HepG2 (cell line): ENCODE data around the gene ATP4A. TPM values are rescaled to one million over a fixed set of nuclear protein-coding genes. Genes with fewer than 3 reads are reported as not detected.

ENCODE experiments used
- BCLAF1 ChIP-seq: fragments of 450-650 bp; IDR thresholded peaks from 2 replicates; pipeline ENCODE4 v1.6.1; 2017; ENCODE audit warnings: mild to moderate bottlenecking
- CEBPG ChIP-seq: IDR thresholded peaks from 2 replicates; pipeline ENCODE4 v1.6.1; 2016
- CENPBD1 ChIP-seq: sonication (generic); formaldehyde crosslinking; IDR thresholded peaks from 2 replicates; pipeline ENCODE4 v1.8.0; 2022; ENCODE audit warnings: missing genetic modification reagents, low read depth, mild to moderate bottlenecking, borderline replicate concordance
- EED ChIP-seq: sonication (generic); formaldehyde crosslinking; IDR thresholded peaks from 2 replicates; pipeline ENCODE4 v1.5.0; 2020; ENCODE audit warnings: mild to moderate bottlenecking, missing genetic modification reagents
- FOXJ3 ChIP-seq: sonication (generic); formaldehyde crosslinking; IDR thresholded peaks from 2 replicates; pipeline ENCODE4 v1.4.0; 2020; ENCODE audit warnings: missing genetic modification reagents, mild to moderate bottlenecking, borderline replicate concordance
- GATAD2A ChIP-seq: IDR thresholded peaks from 2 replicates; pipeline ENCODE4 v1.6.1; 2016
- NFKB2 ChIP-seq: sonication (generic); formaldehyde crosslinking; IDR thresholded peaks from 2 replicates; pipeline ENCODE4 v1.4.0; 2020; ENCODE audit warnings: missing genetic modification reagents, borderline replicate concordance
- NFYC ChIP-seq: IDR thresholded peaks from 2 replicates; pipeline ENCODE4 v1.6.1; 2016; ENCODE audit warnings: missing genetic modification reagents, missing compliant biosample characterization
- PBX3 ChIP-seq: sonication (generic); formaldehyde crosslinking; IDR thresholded peaks from 2 replicates; pipeline ENCODE4 v1.8.1; 2023; ENCODE audit warnings: missing genetic modification reagents, inconsistent platforms, borderline replicate concordance
- RNF2 ChIP-seq: fragments of 450-650 bp; conservative IDR thresholded peaks from 2 replicates; pipeline ENCODE4 v1.6.1; 2016; ENCODE audit warnings: low read depth
- RORA ChIP-seq: sonication (generic); formaldehyde crosslinking; IDR thresholded peaks from 2 replicates; pipeline ENCODE4 v1.5.0; 2020; ENCODE audit warnings: mild to moderate bottlenecking, missing genetic modification reagents, moderate library complexity
- SALL1 ChIP-seq: sonication (generic); formaldehyde crosslinking; IDR thresholded peaks from 2 replicates; pipeline ENCODE4 v1.8.0; 2022; ENCODE audit warnings: mild to moderate bottlenecking, missing genetic modification reagents
- SAP130 ChIP-seq: IDR thresholded peaks from 2 replicates; pipeline ENCODE4 v1.6.1; 2016; ENCODE audit warnings: low read depth
- ZBTB37 ChIP-seq: sonication (generic); formaldehyde crosslinking; IDR thresholded peaks from 2 replicates; pipeline ENCODE4 v1.4.0; 2020; ENCODE audit warnings: mild to moderate bottlenecking, missing genetic modification reagents
- ZMYM4 ChIP-seq: sonication (generic); formaldehyde crosslinking; IDR thresholded peaks from 2 replicates; pipeline ENCODE4 v1.8.1; 2023; ENCODE audit warnings: mild to moderate bottlenecking, missing genetic modification reagents
- ZNF562 ChIP-seq: sonication (generic); formaldehyde crosslinking; IDR thresholded peaks from 2 replicates; pipeline ENCODE4 v1.8.0; 2022; ENCODE audit warnings: missing genetic modification reagents, borderline replicate concordance
- ZNF780A ChIP-seq: sonication (generic); formaldehyde crosslinking; IDR thresholded peaks from 2 replicates; pipeline ENCODE4 v1.8.0; 2022; ENCODE audit warnings: mild to moderate bottlenecking, missing genetic modification reagents, moderate library complexity
- ZSCAN21 ChIP-seq: sonication (generic); formaldehyde crosslinking; IDR thresholded peaks from 2 replicates; pipeline ENCODE4 v1.8.0; 2022; ENCODE audit warnings: mild to moderate bottlenecking, missing genetic modification reagents, moderate library complexity, borderline replicate concordance
- polyA plus RNA-seq, 8 experiments: library from polyadenylated mRNA; depleted of rRNA in 3 of 8; stranded (reverse) in 7 of 8; unstranded in 1 of 8; fragments of >200 nt; fragmentation: Illumina TruSeq in 4 of 8; extraction: Trizol in 4 of 8; gene quantifications; 2 replicates each; pipeline versions ENCODE4 v1.2.1 to v1.2.3, GENCODE V29; 2011 to 2016; ENCODE audit warnings: low read depth in 4 of 8, missing spikeins in 1 of 8, mixed read lengths in 1 of 8; ENCODE audit not compliant: insufficient read depth in 1 of 8
- total RNA-seq, 5 experiments: library from RNA; depleted of rRNA; stranded (reverse); fragments of >200 nt; fragmentation: Illumina TruSeq; extraction: Trizol; gene quantifications; 2 replicates each; pipeline ENCODE4 v1.2.3, GENCODE V29; 2016; ENCODE audit warnings: low read depth in 1 of 5
- TF ChIP-seq, protein P1 (sequence below): sonication (generic); formaldehyde crosslinking; IDR thresholded peaks from 2 replicates; pipeline ENCODE4 v1.8.1; 2023; ENCODE audit warnings: mild to moderate bottlenecking, moderate library complexity, missing genetic modification reagents
- TF ChIP-seq, protein P2 (sequence below), 2 experiments: sonication (generic) in 1 of 2; formaldehyde crosslinking in 1 of 2; IDR thresholded peaks; 2 replicates each; pipeline versions ENCODE4 v1.5.1 to v1.6.1; 2011 to 2020; ENCODE audit warnings: borderline replicate concordance in 1 of 2, low read depth in 1 of 2, low read length in 1 of 2, mild to moderate bottlenecking in 1 of 2, missing genetic modification reagents in 1 of 2, moderate library complexity in 1 of 2

The ATP4A gene
- total and polyA plus RNA-seq, 2 of the 13 experiments (the other 11 are each of a cell fraction or from before 2014, with no cell fraction given): 0.08 to 0.11 TPM

DNA sequence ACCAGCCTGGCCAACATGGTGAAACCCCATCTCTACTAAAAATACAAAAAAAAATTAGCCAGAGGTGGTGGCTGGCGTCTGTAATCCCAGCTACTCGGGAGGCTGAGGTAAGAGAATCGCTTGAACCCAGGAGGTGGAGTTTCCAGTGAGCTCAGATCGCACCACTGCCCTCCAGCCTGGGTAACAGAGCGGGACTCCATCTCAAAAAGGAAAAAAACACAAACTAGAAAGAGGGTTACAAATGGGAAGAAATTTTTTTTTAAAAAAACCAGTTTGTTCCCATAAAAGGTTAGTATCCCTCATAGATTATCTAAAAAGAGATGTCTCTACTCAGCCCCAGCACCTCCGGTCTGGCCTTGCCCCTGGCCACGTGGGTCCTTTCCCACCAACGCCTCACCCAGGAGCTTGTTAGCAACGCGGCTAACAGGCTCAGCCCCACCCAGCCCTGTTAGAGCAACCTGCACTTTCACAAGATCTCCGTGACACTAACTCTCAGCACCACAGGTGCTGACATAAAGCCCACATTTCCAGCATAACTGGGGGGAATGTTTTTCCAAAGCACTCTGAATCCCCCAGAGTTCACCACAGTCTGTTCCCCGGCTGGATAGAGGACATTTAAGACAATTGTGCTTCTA is 54.3 kb downstream of the ATP4A start (continued):
- TF ChIP-seq RNF2 (no peak), NFYC (CRISPR knock-in tag) (no peak), FOXJ3 (CRISPR knock-in tag) (no peak), RORA (CRISPR knock-in tag) (no peak), BCLAF1 (no peak), PBX3 (CRISPR knock-in tag) (no peak), ZNF562 (CRISPR knock-in tag) (no peak), ZBTB37 (CRISPR knock-in tag) (no peak), SAP130 (CRISPR knock-in tag) (peak; percentile 85), GATAD2A (CRISPR knock-in tag) (0 out of 2 replicates have a peak, but pooled peaks have one; percentile 26), ZNF780A (CRISPR knock-in tag) (no peak), ZMYM4 (CRISPR knock-in tag) (no peak), ZSCAN21 (CRISPR knock-in tag) (no peak), CEBPG (CRISPR knock-in tag) (no peak), NFKB2 (CRISPR knock-in tag) (no peak), SALL1 (peak; percentile 48), CENPBD1 (no peak), EED (CRISPR knock-in tag) (no peak)
- TF ChIP-seq, protein P1, sequence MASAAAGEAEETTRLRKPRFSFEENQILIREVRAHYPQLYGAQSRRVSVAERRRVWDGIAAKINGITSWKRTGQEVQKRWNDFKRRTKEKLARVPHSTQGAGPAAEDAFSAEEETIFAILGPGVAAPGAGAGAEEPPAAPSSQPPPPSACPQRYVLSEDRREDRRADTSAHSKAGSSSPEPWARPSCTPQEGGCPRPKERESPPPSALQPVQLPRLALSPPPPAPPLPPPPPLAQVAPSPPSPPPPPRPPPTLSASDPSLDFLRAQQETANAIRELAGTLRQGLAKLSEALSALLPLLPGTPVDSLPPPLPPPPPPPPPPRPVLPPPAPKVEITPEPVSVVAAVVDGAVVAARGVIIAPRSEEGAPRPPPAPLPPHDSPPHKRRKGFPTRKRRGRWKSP: peak; percentile 26; the same call in 1 of the 2 replicates
- TF ChIP-seq, protein P2, sequence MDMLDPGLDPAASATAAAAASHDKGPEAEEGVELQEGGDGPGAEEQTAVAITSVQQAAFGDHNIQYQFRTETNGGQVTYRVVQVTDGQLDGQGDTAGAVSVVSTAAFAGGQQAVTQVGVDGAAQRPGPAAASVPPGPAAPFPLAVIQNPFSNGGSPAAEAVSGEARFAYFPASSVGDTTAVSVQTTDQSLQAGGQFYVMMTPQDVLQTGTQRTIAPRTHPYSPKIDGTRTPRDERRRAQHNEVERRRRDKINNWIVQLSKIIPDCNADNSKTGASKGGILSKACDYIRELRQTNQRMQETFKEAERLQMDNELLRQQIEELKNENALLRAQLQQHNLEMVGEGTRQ (IDR thresholded peaks at IDR 0.05; ENCODE audit: low read depth, low read length): no peak; the same call in 1 of the 2 replicates
- TF ChIP-seq, protein P2 (CRISPR knock-in tag; IDR thresholded peaks at IDR 0.05; ENCODE audit: borderline replicate concordance): peak; percentile 64; the same call in 1 of the 2 replicates
